Measurements from ENCODE around the gene MORN3. TPM values are rescaled to one million over a fixed set of nuclear protein-coding genes. Genes with fewer than 3 reads are reported as not detected.

MORN3 gene
- total RNA-seq, 1 experiment from 2014 or later, result 0.34 TPM

DNA sequence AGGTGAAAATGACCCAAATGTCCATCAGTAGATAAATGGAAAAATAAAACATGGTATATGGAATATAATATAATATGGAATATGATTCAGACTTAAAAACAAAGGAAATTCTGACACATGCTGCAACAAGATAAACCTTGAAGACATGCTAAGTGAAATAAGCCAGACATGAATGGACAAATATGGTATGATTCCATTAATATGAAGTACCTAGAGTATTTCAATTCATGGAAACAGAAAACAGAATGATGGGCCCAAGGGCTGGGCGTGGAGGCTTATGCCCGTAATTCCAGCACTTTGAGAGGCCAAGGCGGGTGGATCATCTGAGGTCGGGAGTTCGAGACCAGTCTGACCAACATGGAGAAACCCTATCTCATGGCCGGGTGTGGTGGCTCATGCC is 65.9 kb downstream of the MORN3 start:
- Histone ChIP-seq H2AFZ (ENCODE audit: low read depth, low read length, poor library complexity, severe bottlenecking) (no peak overlapping the region), H3K4me3 (replicated peaks in 1 of 2; ENCODE audit: low read depth in 1 of 2, low read length in 2 of 2) (no peak overlapping the region), H4K20me1 (ENCODE audit: insufficient read depth) (no peaks in the 10 kb centered on the region), H3K27ac (ENCODE audit: low read depth, low read length) (no peak overlapping the region), H3K79me2 (ENCODE audit: insufficient read depth, low read length) (no peaks in the 10 kb centered on the region), H3K4me2 (ENCODE audit: low read length) (no peak overlapping the region), H3K4me1 (ENCODE audit: control insufficient read depth in 1 of 2, insufficient read depth in 2 of 2, low read length in 2 of 2) (no peaks in the 10 kb centered on the region), H3K27me3 (ENCODE audit: insufficient read depth, low read length) (no peaks in the 10 kb centered on the region), H3K9me3 (ENCODE audit: control insufficient read depth in 1 of 2, insufficient read depth in 1 of 2, low read depth in 1 of 2, low read length in 2 of 2) (no peaks in the 10 kb centered on the region), H3K9me2 (ENCODE audit: insufficient read depth) (no peaks in the 10 kb centered on the region), H3K36me3 (ENCODE audit: control insufficient read depth in 1 of 2, insufficient read depth in 2 of 2, low read length in 2 of 2) (no peaks in the 10 kb centered on the region), H3K9ac (ENCODE audit: low read length) (no peak overlapping the region)
- ATAC-seq (no peak), DNase-seq (ENCODE audit: low read depth, low spot score) (no peak)
- no TSS peak for BruUV-seq (replicated peaks)
- no peak for TF ChIP-seq ZFX (IDR thresholded peaks at IDR 0.05)
- TF ChIP-seq, protein P1, sequence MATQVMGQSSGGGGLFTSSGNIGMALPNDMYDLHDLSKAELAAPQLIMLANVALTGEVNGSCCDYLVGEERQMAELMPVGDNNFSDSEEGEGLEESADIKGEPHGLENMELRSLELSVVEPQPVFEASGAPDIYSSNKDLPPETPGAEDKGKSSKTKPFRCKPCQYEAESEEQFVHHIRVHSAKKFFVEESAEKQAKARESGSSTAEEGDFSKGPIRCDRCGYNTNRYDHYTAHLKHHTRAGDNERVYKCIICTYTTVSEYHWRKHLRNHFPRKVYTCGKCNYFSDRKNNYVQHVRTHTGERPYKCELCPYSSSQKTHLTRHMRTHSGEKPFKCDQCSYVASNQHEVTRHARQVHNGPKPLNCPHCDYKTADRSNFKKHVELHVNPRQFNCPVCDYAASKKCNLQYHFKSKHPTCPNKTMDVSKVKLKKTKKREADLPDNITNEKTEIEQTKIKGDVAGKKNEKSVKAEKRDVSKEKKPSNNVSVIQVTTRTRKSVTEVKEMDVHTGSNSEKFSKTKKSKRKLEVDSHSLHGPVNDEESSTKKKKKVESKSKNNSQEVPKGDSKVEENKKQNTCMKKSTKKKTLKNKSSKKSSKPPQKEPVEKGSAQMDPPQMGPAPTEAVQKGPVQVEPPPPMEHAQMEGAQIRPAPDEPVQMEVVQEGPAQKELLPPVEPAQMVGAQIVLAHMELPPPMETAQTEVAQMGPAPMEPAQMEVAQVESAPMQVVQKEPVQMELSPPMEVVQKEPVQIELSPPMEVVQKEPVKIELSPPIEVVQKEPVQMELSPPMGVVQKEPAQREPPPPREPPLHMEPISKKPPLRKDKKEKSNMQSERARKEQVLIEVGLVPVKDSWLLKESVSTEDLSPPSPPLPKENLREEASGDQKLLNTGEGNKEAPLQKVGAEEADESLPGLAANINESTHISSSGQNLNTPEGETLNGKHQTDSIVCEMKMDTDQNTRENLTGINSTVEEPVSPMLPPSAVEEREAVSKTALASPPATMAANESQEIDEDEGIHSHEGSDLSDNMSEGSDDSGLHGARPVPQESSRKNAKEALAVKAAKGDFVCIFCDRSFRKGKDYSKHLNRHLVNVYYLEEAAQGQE (IDR thresholded peaks at IDR 0.05; ENCODE audit: low read depth), result no peak
- no peak for TF ChIP-seq POLR2AphosphoS5 (IDR thresholded peaks at IDR 0.05; ENCODE audit: low read depth, low read length)
- TF ChIP-seq, protein P2, sequence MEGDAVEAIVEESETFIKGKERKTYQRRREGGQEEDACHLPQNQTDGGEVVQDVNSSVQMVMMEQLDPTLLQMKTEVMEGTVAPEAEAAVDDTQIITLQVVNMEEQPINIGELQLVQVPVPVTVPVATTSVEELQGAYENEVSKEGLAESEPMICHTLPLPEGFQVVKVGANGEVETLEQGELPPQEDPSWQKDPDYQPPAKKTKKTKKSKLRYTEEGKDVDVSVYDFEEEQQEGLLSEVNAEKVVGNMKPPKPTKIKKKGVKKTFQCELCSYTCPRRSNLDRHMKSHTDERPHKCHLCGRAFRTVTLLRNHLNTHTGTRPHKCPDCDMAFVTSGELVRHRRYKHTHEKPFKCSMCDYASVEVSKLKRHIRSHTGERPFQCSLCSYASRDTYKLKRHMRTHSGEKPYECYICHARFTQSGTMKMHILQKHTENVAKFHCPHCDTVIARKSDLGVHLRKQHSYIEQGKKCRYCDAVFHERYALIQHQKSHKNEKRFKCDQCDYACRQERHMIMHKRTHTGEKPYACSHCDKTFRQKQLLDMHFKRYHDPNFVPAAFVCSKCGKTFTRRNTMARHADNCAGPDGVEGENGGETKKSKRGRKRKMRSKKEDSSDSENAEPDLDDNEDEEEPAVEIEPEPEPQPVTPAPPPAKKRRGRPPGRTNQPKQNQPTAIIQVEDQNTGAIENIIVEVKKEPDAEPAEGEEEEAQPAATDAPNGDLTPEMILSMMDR (IDR thresholded peaks at IDR 0.05 in 2 of 3, conservative IDR thresholded peaks at IDR 0.05 in 1 of 3; ENCODE audit: borderline replicate concordance in 1 of 3, insufficient read depth in 1 of 3, low read depth in 2 of 3, low read length in 2 of 3), result no peak
- TF ChIP-seq POLR2A (IDR thresholded peaks at IDR 0.05; ENCODE audit: borderline replicate concordance, extremely low read depth, insufficient read depth, insufficient read length), result no peak
- TF ChIP-seq SP1 (IDR thresholded peaks at IDR 0.05; ENCODE audit: low read depth), result no peak
- ChIA-PET POLR2A (no interaction called here), RAD21 (ENCODE audit: low non-redundant PET in 1 of 2, low total read pairs in 2 of 2, uncharacterized antibody in 2 of 2, unreplicated experiment in 2 of 2) (no interaction called here), CTCF (no interaction called here)
- intact Hi-C loops (cut with micrococcal nuclease), result no loop called here
